ENCODE results near the gene ANAPC10.

DNA sequence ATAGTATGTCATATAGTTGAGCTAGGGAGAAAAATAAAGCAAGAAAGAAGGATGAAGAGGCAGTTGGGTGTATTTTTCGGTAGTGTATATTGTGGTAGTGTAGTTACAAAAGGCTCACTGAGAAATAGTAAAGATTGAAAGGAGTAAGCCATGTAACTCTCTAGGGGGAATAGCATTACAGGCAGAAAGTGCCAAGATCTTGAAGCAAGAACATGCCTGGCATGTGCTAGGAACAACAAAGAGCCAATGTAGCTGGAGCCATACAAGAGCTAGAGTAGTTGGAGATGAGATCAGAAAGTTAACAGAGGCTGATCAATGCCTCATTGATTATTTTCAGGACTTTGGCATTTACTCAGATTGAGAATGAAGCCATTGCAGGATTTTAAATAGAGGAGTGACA is 3.1 kb upstream of the ANAPC10 start:
- no peak for TF ChIP-seq EZH2 (IDR thresholded peaks at IDR 0.05)
- TF ChIP-seq POLR2AphosphoS5 (IDR thresholded peaks at IDR 0.05; ENCODE audit: borderline replicate concordance, low read depth, low read length): no peak
- no peak for TF ChIP-seq FOXP2 (optimal IDR thresholded peaks at IDR 0.05; ENCODE audit: control extremely low read depth, extremely low read length, insufficient read depth)
